ENCODE measurements around the gene NWD2.

DNA sequence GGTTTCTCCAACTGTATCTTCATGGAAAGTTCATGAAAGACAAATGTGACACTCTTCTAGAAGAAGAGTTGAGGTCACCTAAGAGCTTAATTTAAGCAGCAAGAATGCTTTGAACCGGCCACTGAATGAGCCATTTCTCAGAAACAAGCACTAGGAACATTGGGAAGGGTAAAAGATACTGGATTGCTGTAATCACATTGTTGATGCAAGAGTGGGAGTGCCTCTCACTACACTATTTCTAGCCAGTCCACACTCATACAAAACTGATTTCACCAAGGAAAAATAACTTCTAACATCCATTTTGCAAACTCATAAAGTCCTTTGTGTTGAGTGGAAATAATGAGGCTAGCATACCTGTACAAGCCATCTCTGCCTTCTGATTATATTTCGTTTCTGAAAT lies 221.3 kb downstream of the NWD2 start:
- TF ChIP-seq CTCF (IDR thresholded peaks at IDR 0.05) (no peak), POLR2A (IDR thresholded peaks at IDR 0.05) (no peak)

Measured in prostate gland (tissue), 2 donors.